DND-41 (cell line): ENCODE results near the gene PLOD2.

Experiments
- ATAC-seq: fragments of 200-7000 bp; cut with Tn5 transposase; 3 replicates; pipeline ENCODE4 v1.9.1; 2021; ENCODE audit warnings: low read depth; ENCODE audit not compliant: insufficient read depth
- DNase-seq: peaks from one replicate; pipeline ENCODE4 v3.0.0-alpha.2; 2020
- H2AFZ ChIP-seq: 2 replicates; pipeline ENCODE4 v1.6.0; 2012; ENCODE audit warnings: low read depth, low read length
- H3K27ac ChIP-seq: 2 replicates; pipeline ENCODE4 v1.5.1; 2012; ENCODE audit warnings: low read length, inconsistent platforms
- H3K27me3 ChIP-seq: fragments of 200-600 bp; sonication (generic); 2 replicates; pipeline ENCODE4 v1.6.0; 2012; ENCODE audit warnings: low read length, mild to moderate bottlenecking, inconsistent platforms; ENCODE audit not compliant: insufficient read depth, poor library complexity
- H3K36me3 ChIP-seq: 2 replicates; pipeline ENCODE4 v1.5.1; 2012; ENCODE audit warnings: low read length, inconsistent platforms; ENCODE audit not compliant: insufficient read depth
- H3K4me1 ChIP-seq: 2 replicates; pipeline ENCODE4 v1.5.1; 2012; ENCODE audit warnings: mild to moderate bottlenecking, low read length; ENCODE audit not compliant: insufficient read depth
- H3K4me2 ChIP-seq: 2 replicates; pipeline ENCODE4 v1.6.0; 2012; ENCODE audit warnings: mild to moderate bottlenecking, moderate library complexity, low read length, inconsistent platforms; ENCODE audit not compliant: insufficient read depth
- H3K4me3 ChIP-seq, 2 experiments: fragments of 200-600 bp in 1 of 2; shearing (Covaris generic) in 1 of 2; 2 replicates each; pipeline ENCODE4 v1.5.1; 2012 to 2016; ENCODE audit warnings: inconsistent platforms in 2 of 2, low read length in 2 of 2, mild to moderate bottlenecking in 2 of 2, low read depth in 1 of 2, moderate library complexity in 1 of 2
- H3K79me2 ChIP-seq: 2 replicates; pipeline ENCODE4 v1.6.0; 2012; ENCODE audit warnings: low read length, inconsistent platforms; ENCODE audit not compliant: insufficient read depth
- H3K9ac ChIP-seq: 2 replicates; pipeline ENCODE4 v1.6.0; 2012; ENCODE audit warnings: low read depth, mild to moderate bottlenecking, inconsistent platforms, low read length, moderate library complexity
- H3K9me3 ChIP-seq: 2 replicates; pipeline ENCODE4 v1.5.1; 2012; ENCODE audit warnings: low read length, moderate library complexity, mild to moderate bottlenecking, inconsistent platforms; ENCODE audit not compliant: insufficient read depth, severe bottlenecking
- H4K20me1 ChIP-seq: 2 replicates; pipeline ENCODE4 v1.6.0; 2012; ENCODE audit warnings: low read length; ENCODE audit not compliant: insufficient read depth
- CTCF ChIP-seq: IDR thresholded peaks from 2 replicates; pipeline ENCODE4 v1.5.1; 2012; ENCODE audit warnings: borderline replicate concordance, low read length, moderate library complexity, mild to moderate bottlenecking; ENCODE audit not compliant: poor library complexity, severe bottlenecking; ENCODE audit errors: extremely low read depth
- EZH2 ChIP-seq: IDR thresholded peaks from 3 replicates; pipeline ENCODE4 v1.6.1; 2012; ENCODE audit warnings: borderline replicate concordance, low read depth, mild to moderate bottlenecking, moderate library complexity, low read length, inconsistent platforms; ENCODE audit not compliant: severe bottlenecking

Gene PLOD2

GRCh38 chr3:146142757-146143156 is 18.2 kb downstream of the PLOD2 start:
- no peaks in the 10 kb centered on the region for H3K27me3 ChIP-seq
- H3K9ac ChIP-seq, result no peak overlapping the region
- ATAC-seq (no peak), DNase-seq (no peak)
- no peaks in the 10 kb centered on the region for H3K79me2 ChIP-seq
- no peaks in the 10 kb centered on the region for H3K36me3 ChIP-seq
- TF ChIP-seq CTCF (no peak), EZH2 (no peak)
- no peak overlapping the region for H3K4me2 ChIP-seq
- no peak overlapping the region for H2AFZ ChIP-seq
- no peaks in the 10 kb centered on the region for H3K4me1 ChIP-seq
- no peaks in the 10 kb centered on the region for H4K20me1 ChIP-seq
- H3K9me3 ChIP-seq, result no peaks in the 10 kb centered on the region
- no peak overlapping the region for H3K27ac ChIP-seq
- no peak overlapping the region for H3K4me3 ChIP-seq

DNA sequence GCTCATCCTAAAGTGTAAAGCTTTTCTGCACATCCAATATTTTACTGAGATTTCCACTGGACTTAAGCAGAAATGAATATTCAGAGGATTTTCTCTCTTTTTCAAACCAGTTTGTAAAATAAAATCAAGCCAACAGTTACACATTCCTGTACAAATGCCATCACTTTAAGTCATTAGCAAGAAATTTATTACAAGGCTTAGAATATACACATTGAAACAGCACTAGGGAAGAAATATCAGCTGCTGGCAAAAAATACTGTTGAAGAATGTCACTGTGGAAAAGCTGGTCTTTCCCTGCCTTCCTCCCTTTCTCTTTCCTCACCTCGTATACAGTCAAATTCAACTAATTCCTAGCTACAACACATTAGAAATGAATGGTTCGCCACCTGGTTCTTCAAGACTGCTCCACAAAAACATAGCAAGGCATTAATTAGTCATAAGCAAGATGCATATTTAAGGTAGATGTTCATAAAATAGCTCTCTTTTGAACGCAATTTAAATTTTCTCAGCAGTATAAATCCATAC is 21.3 kb downstream of the PLOD2 start:
- Histone ChIP-seq H3K36me3 (no peaks in the 10 kb centered on the region), H3K9ac (no peak overlapping the region), H3K9me3 (no peaks in the 10 kb centered on the region), H2AFZ (no peak overlapping the region), H3K4me1 (no peaks in the 10 kb centered on the region), H4K20me1 (no peaks in the 10 kb centered on the region), H3K4me2 (no peak overlapping the region), H3K27me3 (no peaks in the 10 kb centered on the region), H3K27ac (no peak overlapping the region), H3K4me3 (no peak overlapping the region), H3K79me2 (no peaks in the 10 kb centered on the region)
- no peak for TF ChIP-seq EZH2
- TF ChIP-seq CTCF, result no peak
- DNase-seq (no peak), ATAC-seq (no peak)

DNA sequence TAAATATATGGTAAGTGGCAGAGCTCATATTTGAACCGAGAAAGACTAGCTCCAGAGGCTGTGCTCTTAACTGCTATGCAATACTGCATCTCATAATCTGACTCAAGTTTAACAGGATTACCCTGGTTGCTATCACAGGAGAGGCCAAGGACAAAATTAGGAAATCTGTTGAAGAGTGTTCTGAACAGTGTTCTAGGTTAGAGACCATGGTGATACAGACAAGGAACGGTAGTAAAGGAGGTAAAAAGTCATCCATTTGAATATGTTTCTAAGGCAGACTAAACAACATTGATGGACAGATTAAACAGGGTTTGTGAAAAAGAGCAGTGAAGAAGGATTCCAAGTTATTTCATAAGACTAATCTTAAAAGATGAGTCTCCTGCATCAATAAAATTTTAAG is 22.1 kb downstream of the PLOD2 start:
- H3K9me3 ChIP-seq, result no peaks in the 10 kb centered on the region
- no peak for DNase-seq
- no peaks in the 10 kb centered on the region for H4K20me1 ChIP-seq
- no peak overlapping the region for H2AFZ ChIP-seq
- no peaks in the 10 kb centered on the region for H3K79me2 ChIP-seq
- no peak overlapping the region for H3K9ac ChIP-seq
- TF ChIP-seq EZH2, result no peak
- no peak overlapping the region for H3K4me2 ChIP-seq
- no peak for ATAC-seq
- no peaks in the 10 kb centered on the region for H3K4me1 ChIP-seq
- H3K36me3 ChIP-seq, result no peaks in the 10 kb centered on the region
- H3K27ac ChIP-seq, result no peak overlapping the region
- H3K4me3 ChIP-seq, result no peak overlapping the region
- no peaks in the 10 kb centered on the region for H3K27me3 ChIP-seq

DNA sequence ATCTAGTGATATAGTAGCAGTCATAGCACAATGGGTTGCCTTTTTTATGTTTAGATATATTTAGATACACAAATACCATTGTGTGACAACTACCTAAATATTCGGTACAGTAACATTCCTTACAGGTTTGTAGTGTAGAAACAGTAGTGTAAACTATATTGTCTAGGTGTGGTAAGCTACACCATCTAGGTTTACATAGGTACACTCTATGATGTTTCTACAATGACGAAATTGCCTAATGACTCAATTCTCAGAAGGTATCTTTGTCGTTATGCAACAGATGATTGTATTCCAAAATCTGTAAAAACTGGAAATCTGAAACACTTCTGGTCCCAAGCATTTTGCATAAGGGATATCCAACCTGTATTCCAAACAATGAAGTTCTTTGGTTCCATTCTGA is 24.3 kb downstream of the PLOD2 start:
- no peak overlapping the region for H3K27ac ChIP-seq
- no peaks in the 10 kb centered on the region for H3K4me1 ChIP-seq
- no peak overlapping the region for H2AFZ ChIP-seq
- H4K20me1 ChIP-seq, result no peaks in the 10 kb centered on the region
- ATAC-seq (no peak), DNase-seq (no peak)
- H3K79me2 ChIP-seq, result no peaks in the 10 kb centered on the region
- no peaks in the 10 kb centered on the region for H3K36me3 ChIP-seq
- no peaks in the 10 kb centered on the region for H3K9me3 ChIP-seq
- H3K4me3 ChIP-seq, result no peak overlapping the region
- no peak overlapping the region for H3K4me2 ChIP-seq
- no peaks in the 10 kb centered on the region for H3K27me3 ChIP-seq
- no peak for TF ChIP-seq EZH2
- TF ChIP-seq CTCF, result no peak
- no peak overlapping the region for H3K9ac ChIP-seq
